Uterus (tissue), 4 donors: ENCODE data around the gene ZBTB7C. TPM values are rescaled to one million over a fixed set of nuclear protein-coding genes. Genes with fewer than 3 reads are reported as not detected.

Source experiments
- DNase-seq, 2 donors: peaks; one replicate each; pipeline ENCODE4 v3.0.0-alpha.2; 2019 to 2020
- H3K27ac ChIP-seq, 2 donors: fragments of 200-600 bp; sonication (generic); 1 replicate in 1 of 2; 2 replicates in 1 of 2; pipeline ENCODE4 v1.5.1; 2016 to 2018
- H3K27me3 ChIP-seq, 2 donors: fragments of 200-600 bp; sonication (generic); one replicate each; pipeline ENCODE4 v1.5.1; 2018 to 2019; ENCODE audit warnings: control low read depth in 1 of 2
- H3K36me3 ChIP-seq, 2 donors: fragments of 200-600 bp; sonication (generic); one replicate each; pipeline ENCODE4 v1.5.1; 2019; ENCODE audit warnings: control low read depth in 1 of 2
- H3K4me1 ChIP-seq, 2 donors: fragments of 200-600 bp; sonication (generic); one replicate each; pipeline ENCODE4 v1.5.1; 2018 to 2019; ENCODE audit warnings: control low read depth in 1 of 2
- H3K4me3 ChIP-seq, 2 donors: fragments of 200-600 bp; sonication (generic); 1 replicate in 1 of 2; 2 replicates in 1 of 2; pipeline ENCODE4 v1.5.1; 2018 to 2019; ENCODE audit warnings: mild to moderate bottlenecking in 1 of 2
- H3K9me3 ChIP-seq, 2 donors: fragments of 200-600 bp; sonication (generic); one replicate each; pipeline ENCODE4 v1.5.1; 2019; ENCODE audit warnings: control low read depth in 1 of 2
- CTCF ChIP-seq, 4 experiments: fragments of 200-600 bp in 2 of 4; fragments of 450-650 bp in 2 of 4; sonication (generic) in 2 of 4; IDR thresholded peaks; one replicate each; pipeline ENCODE4 v1.5.1; 2016 to 2019; ENCODE audit warnings: antibody characterized with exemption in 4 of 4, mild to moderate bottlenecking in 2 of 4, moderate library complexity in 1 of 4
- POLR2A ChIP-seq, 2 donors: fragments of 450-650 bp; IDR thresholded peaks; one replicate each; pipeline ENCODE4 v1.6.1; 2016; ENCODE audit warnings: antibody characterized with exemption in 2 of 2, mild to moderate bottlenecking in 1 of 2, moderate library complexity in 1 of 2
- intact Hi-C: fragments of 100-400 bp; cut with DNase I; formaldehyde crosslinking; loops from one replicate; pipeline ENCODE4 v1.15.1; 2023; ENCODE audit warnings: low total_unique reads
- total RNA-seq, 4 donors: library from RNA; depleted of rRNA in 3 of 4; stranded (reverse); fragments of >200 nt in 3 of 4; gene quantifications; one replicate each; pipeline versions ENCODE4 v1.1.0 to v1.2.4, GENCODE V29; 2014 to 2023
- donor health status: DM: yes; HTN: yes; CAD: no.

ZBTB7C gene
- total RNA-seq, 4 donors from 2014 or later = 1.0 to 11.2 (median 7.9) TPM

- Histone ChIP-seq H3K36me3 (no peaks in the 10 kb centered on the region), H3K27ac (no peak overlapping the region), H3K4me1 (no peaks in the 10 kb centered on the region), H3K4me3 (no peak overlapping the region), H3K9me3 (no peaks in the 10 kb centered on the region), H3K27me3 (no peaks in the 10 kb centered on the region)
- no peak for DNase-seq
- TF ChIP-seq POLR2A (IDR thresholded peaks at IDR 0.05) (no peak), CTCF (IDR thresholded peaks at IDR 0.05) (no peak)
- intact Hi-C loops = no loop called here
Observed at GRCh38 chr18:48338915-48339314, 70.3 kb downstream of the ZBTB7C start.

GRCh38 chr18:48337053-48337452 is 72.1 kb downstream of the ZBTB7C start:
- no peak overlapping the region for H3K4me3 ChIP-seq
- no peaks in the 10 kb centered on the region for H3K27me3 ChIP-seq
- DNase-seq = peak in 1 of 2 donors; percentile 25
- H3K27ac ChIP-seq = no peak overlapping the region
- H3K36me3 ChIP-seq = no peaks in the 10 kb centered on the region
- no peak for TF ChIP-seq CTCF (IDR thresholded peaks at IDR 0.05)
- no peak for TF ChIP-seq POLR2A (IDR thresholded peaks at IDR 0.05)
- intact Hi-C loops = no loop called here
- no peaks in the 10 kb centered on the region for H3K9me3 ChIP-seq
- H3K4me1 ChIP-seq = no peaks in the 10 kb centered on the region

- Histone ChIP-seq H3K4me3 (no peak overlapping the region), H3K4me1 (no peaks in the 10 kb centered on the region), H3K27ac (no peak overlapping the region), H3K36me3 (no peaks in the 10 kb centered on the region), H3K9me3 (no peaks in the 10 kb centered on the region), H3K27me3 (no peaks in the 10 kb centered on the region)
- no peak for TF ChIP-seq POLR2A (IDR thresholded peaks at IDR 0.05)
- TF ChIP-seq CTCF (IDR thresholded peaks at IDR 0.05) = no peak
- intact Hi-C loops = no loop called here
- DNase-seq = no peak
Observed at GRCh38 chr18:48336332-48336731, 72.9 kb downstream of the ZBTB7C start.

- no peak for DNase-seq
- no peak for TF ChIP-seq POLR2A (IDR thresholded peaks at IDR 0.05)
- no peaks in the 10 kb centered on the region for H3K36me3 ChIP-seq
Observed at GRCh38 chr18:48335829-48336228, 73.4 kb downstream of the ZBTB7C start.

GRCh38 chr18:48334845-48335244 is 74.3 kb downstream of the ZBTB7C start:
- intact Hi-C loops = no loop called here
- H3K36me3 ChIP-seq = no peaks in the 10 kb centered on the region
- no peaks in the 10 kb centered on the region for H3K27me3 ChIP-seq
- H3K4me3 ChIP-seq = no peak overlapping the region
- no peak overlapping the region for H3K27ac ChIP-seq
- H3K4me1 ChIP-seq = no peaks in the 10 kb centered on the region
- no peaks in the 10 kb centered on the region for H3K9me3 ChIP-seq
- no peak for TF ChIP-seq CTCF (IDR thresholded peaks at IDR 0.05)
- TF ChIP-seq POLR2A (IDR thresholded peaks at IDR 0.05) = no peak
- no peak for DNase-seq

More at GRCh38 chr18:48335829-48336228, 73.4 kb downstream of the ZBTB7C start:
- no peaks in the 10 kb centered on the region for H3K9me3 ChIP-seq
- no peak overlapping the region for H3K27ac ChIP-seq
- intact Hi-C loops = no loop called here
- H3K4me3 ChIP-seq = no peak overlapping the region
- H3K27me3 ChIP-seq = no peaks in the 10 kb centered on the region
- H3K4me1 ChIP-seq = no peaks in the 10 kb centered on the region

- intact Hi-C loops = no loop called here
- TF ChIP-seq POLR2A (IDR thresholded peaks at IDR 0.05) (no peak), CTCF (IDR thresholded peaks at IDR 0.05) (no peak)
- H3K9me3 ChIP-seq = no peaks in the 10 kb centered on the region
- H3K27me3 ChIP-seq = no peaks in the 10 kb centered on the region
- H3K27ac ChIP-seq = no peak overlapping the region
- no peak overlapping the region for H3K4me3 ChIP-seq
- H3K4me1 ChIP-seq = no peaks in the 10 kb centered on the region
- no peaks in the 10 kb centered on the region for H3K36me3 ChIP-seq
- DNase-seq = no peak
Observed at GRCh38 chr18:48333563-48333962, 75.6 kb downstream of the ZBTB7C start.
